ENCODE data around the gene TES. TPM values are rescaled to one million over a fixed set of nuclear protein-coding genes. Genes with fewer than 3 reads are reported as not detected.

TES gene
- total RNA-seq, 1 donor from 2014 or later = 15.0 TPM

DNA sequence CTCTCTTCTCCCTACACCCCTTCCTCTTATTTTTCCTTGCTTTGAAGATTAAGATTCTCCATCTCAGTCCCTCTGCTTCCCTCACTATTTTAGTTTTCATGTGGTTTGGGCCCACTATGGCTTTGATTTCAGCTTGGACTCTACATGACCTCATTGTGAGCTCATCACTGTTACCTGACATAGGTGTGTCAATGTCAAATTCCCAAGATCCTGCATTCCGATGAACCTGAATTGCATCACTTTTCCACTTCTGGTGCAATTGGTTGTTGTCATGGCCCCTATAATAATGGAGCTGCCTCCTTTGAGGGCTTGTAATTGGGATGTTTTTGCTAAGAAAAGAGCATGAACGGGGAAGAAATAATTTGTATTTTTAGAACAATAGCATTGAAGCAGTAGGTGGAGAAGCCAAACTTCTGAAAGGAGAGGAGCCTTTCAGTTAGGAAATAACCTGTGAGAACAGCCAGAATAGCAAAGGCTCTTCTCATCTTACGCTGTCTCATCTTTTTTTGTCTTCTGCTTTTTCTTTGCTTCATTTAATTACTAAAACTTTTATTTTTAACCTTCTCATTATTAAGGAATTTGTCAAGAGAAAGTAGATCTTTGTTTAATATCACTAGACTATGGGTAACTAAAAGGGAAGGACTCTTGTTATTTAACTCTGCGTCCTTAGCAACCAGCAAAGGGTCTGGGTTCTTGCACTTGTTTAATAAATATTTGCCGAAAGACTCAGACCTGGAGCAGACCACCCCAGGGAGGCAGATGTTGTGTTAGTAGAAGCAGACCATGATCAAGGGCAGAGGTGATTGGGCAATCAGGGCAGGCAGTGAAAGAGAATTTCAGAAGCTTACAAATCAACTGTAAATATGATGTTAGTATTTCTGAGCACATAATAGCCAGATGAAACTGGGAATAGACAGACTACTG lies 95.4 kb downstream of the TES start:
- TF ChIP-seq, protein P1, sequence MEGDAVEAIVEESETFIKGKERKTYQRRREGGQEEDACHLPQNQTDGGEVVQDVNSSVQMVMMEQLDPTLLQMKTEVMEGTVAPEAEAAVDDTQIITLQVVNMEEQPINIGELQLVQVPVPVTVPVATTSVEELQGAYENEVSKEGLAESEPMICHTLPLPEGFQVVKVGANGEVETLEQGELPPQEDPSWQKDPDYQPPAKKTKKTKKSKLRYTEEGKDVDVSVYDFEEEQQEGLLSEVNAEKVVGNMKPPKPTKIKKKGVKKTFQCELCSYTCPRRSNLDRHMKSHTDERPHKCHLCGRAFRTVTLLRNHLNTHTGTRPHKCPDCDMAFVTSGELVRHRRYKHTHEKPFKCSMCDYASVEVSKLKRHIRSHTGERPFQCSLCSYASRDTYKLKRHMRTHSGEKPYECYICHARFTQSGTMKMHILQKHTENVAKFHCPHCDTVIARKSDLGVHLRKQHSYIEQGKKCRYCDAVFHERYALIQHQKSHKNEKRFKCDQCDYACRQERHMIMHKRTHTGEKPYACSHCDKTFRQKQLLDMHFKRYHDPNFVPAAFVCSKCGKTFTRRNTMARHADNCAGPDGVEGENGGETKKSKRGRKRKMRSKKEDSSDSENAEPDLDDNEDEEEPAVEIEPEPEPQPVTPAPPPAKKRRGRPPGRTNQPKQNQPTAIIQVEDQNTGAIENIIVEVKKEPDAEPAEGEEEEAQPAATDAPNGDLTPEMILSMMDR (conservative IDR thresholded peaks at IDR 0.05) = no peak
- no peak overlapping the region for H3K4me3 Mint-ChIP-seq

DNA sequence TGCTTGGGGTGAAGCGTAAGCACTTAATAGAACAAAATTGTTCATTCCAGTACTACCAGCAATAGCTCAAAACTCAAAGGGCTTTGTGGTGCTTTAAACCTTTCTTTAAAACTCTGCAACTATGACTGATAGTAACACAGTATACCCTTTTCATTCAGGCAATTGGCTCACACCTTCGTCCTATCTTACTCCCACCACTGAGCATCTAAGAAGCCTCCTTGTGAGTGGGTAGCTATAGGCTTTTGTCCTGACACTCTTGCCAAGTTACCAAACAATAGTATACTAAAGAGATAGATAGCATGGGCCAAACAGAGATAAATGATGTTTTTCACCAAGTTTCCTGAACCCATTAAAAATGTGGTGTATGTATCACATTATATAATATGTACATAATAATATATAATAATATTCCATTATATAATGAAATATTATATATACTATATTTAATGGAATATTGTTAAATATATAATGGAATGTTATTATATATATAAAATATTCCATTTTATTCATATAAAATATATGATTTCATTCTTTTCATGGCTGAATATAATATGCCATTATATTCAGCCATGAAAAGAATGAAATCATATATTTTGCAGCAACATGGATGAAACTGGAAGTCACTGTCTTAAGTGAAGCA lies 96.2 kb downstream of the TES start:
- H3K27ac Mint-ChIP-seq (ENCODE audit: unreplicated experiment) = no peak overlapping the region
- H3K9me3 Mint-ChIP-seq = no peaks in the 10 kb centered on the region
- H3K27me3 Mint-ChIP-seq (ENCODE audit: low read depth) = no peaks in the 10 kb centered on the region
- DNase-seq (ENCODE audit: low read depth, low spot score) = no peak
- no peaks in the 10 kb centered on the region for H3K36me3 Mint-ChIP-seq (ENCODE audit: low read depth)
- H3K4me1 Mint-ChIP-seq = no peaks in the 10 kb centered on the region
- TF ChIP-seq, protein P1 (conservative IDR thresholded peaks at IDR 0.05) = no peak
- no peak overlapping the region for H3K4me3 Mint-ChIP-seq

More for the DNA sequence above, 95.4 kb downstream of the TES start:
- DNase-seq (ENCODE audit: low read depth, low spot score) = no peak
- Mint-ChIP-seq H3K36me3 (ENCODE audit: low read depth) (no peaks in the 10 kb centered on the region), H3K27me3 (ENCODE audit: low read depth) (no peaks in the 10 kb centered on the region), H3K4me1 (no peaks in the 10 kb centered on the region), H3K27ac (ENCODE audit: unreplicated experiment) (no peak overlapping the region), H3K9me3 (no peaks in the 10 kb centered on the region)

DNA sequence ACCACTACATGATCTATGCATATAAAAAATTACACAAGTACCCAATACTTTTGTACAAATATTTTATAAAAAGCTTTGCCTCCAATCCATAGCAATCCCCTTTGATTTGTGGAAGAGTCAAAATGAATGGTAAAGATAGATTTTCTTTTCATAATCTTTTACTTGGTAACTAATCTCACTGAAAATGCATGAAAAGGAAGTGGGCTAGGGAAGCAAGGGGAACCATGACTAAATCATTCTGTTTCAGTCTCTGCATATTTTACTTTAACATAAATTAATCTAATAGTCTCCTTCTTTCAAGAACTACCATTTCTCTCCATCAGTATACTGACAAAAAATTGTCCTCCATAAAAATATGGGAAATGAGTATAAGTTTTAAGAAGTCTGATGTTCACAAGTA lies 96.9 kb downstream of the TES start:
- Mint-ChIP-seq H3K27me3 (ENCODE audit: low read depth) (no peaks in the 10 kb centered on the region), H3K4me1 (no peaks in the 10 kb centered on the region), H3K4me3 (no peak overlapping the region), H3K36me3 (ENCODE audit: low read depth) (no peaks in the 10 kb centered on the region), H3K27ac (ENCODE audit: unreplicated experiment) (no peak overlapping the region), H3K9me3 (no peaks in the 10 kb centered on the region)
- DNase-seq (ENCODE audit: low read depth, low spot score) = no peak
- TF ChIP-seq, protein P1 (conservative IDR thresholded peaks at IDR 0.05) = no peak

Other genes with a start within 250 kb of the TES start
- gene TFEC, start 179.8 kb upstream of the TES start, total RNA-seq = not detected in 2 replicates